OCI-LY7 (cell line): Measurements from ENCODE around the gene SELENOH. TPM values are rescaled to one million over a fixed set of nuclear protein-coding genes. Genes with fewer than 3 reads are reported as not detected.

ENCODE experiments used
- BruUV-seq: library from RNA; stranded (reverse); fragments of 400-500 nt; replicated peaks from 2 replicates; lab custom pipeline; 2021; lab: Mats Ljungman, UMichigan
- CTCF ChIA-PET: fragments of 300-600 bp; sonication (Branson Sonifier 250); formaldehyde crosslinking; loops from one replicate; lab custom pipeline; 2022; ENCODE audit warnings: antibody characterized with exemption; ENCODE audit not compliant: unreplicated experiment; lab: Charles Lee
- POLR2A ChIA-PET: fragments of 300-600 bp; sonication (Branson Sonifier 250); formaldehyde crosslinking; loops from one replicate; lab custom pipeline; 2022; ENCODE audit warnings: antibody characterized with exemption; lab: Charles Lee
- DNase-seq: peaks from one replicate; pipeline ENCODE4 v3.0.0-alpha.2; 2015; ENCODE audit warnings: low spot score
- H2AFZ ChIP-seq: fragments of 200-600 bp; sonication (generic), shearing (Covaris generic); 2 replicates; pipeline ENCODE4 v1.6.1; 2014; ENCODE audit warnings: mild to moderate bottlenecking, antibody characterized with exemption, low read length, moderate library complexity
- H3K27ac ChIP-seq: fragments of 200-600 bp; sonication (generic); 2 replicates; pipeline ENCODE4 v1.5.1; 2014; ENCODE audit warnings: mixed run types, low read depth, mild to moderate bottlenecking, moderate library complexity, low read length, inconsistent platforms; ENCODE audit not compliant: poor library complexity, severe bottlenecking
- H3K36me3 ChIP-seq: fragments of 200-600 bp; sonication (generic); 2 replicates; pipeline ENCODE4 v1.6.1; 2014; ENCODE audit warnings: mild to moderate bottlenecking, antibody characterized with exemption, low read length, moderate library complexity, mixed read lengths; ENCODE audit not compliant: insufficient read depth
- H3K4me1 ChIP-seq: fragments of 200-600 bp; sonication (generic); 2 replicates; pipeline ENCODE4 v1.5.1; 2014; ENCODE audit warnings: mild to moderate bottlenecking, low read length; ENCODE audit not compliant: insufficient read depth, poor library complexity, severe bottlenecking
- H3K4me2 ChIP-seq: fragments of 200-600 bp; sonication (generic); 2 replicates; pipeline ENCODE4 v1.6.1; 2014; ENCODE audit warnings: mild to moderate bottlenecking, low read length
- H3K4me3 ChIP-seq: fragments of 200-600 bp; sonication (generic); 2 replicates; pipeline ENCODE4 v1.5.1; 2014; ENCODE audit warnings: mild to moderate bottlenecking, low read depth, low read length; ENCODE audit not compliant: poor library complexity, severe bottlenecking
- H3K79me2 ChIP-seq: fragments of 200-600 bp; sonication (generic); 2 replicates; pipeline ENCODE4 v1.6.1; 2016; ENCODE audit warnings: low read depth, mild to moderate bottlenecking, low read length, moderate library complexity, mixed read lengths; ENCODE audit not compliant: insufficient read depth
- H3K9me2 ChIP-seq: fragments of 200-600 bp; sonication (generic); 2 replicates; pipeline ENCODE4 v1.6.1; 2016; ENCODE audit warnings: mild to moderate bottlenecking, low read length, mixed read lengths; ENCODE audit not compliant: insufficient read depth
- H3K9me3 ChIP-seq: fragments of 200-600 bp; sonication (generic); 2 replicates; pipeline ENCODE4 v1.6.1; 2014; ENCODE audit warnings: mild to moderate bottlenecking, mixed run types, low read length, mixed read lengths
- H4K20me1 ChIP-seq: fragments of 200-600 bp; sonication (generic); 2 replicates; pipeline ENCODE4 v1.6.1; 2014; ENCODE audit warnings: mild to moderate bottlenecking, antibody characterized with exemption, low read length, moderate library complexity, mixed read lengths; ENCODE audit not compliant: insufficient read depth
- CTCF ChIP-seq: fragments of 200-600 bp; sonication (generic); conservative IDR thresholded peaks from 2 replicates; pipeline ENCODE4 v1.5.1; 2014; ENCODE audit warnings: mild to moderate bottlenecking, antibody characterized with exemption, low read length, moderate library complexity, mixed read lengths
- EZH2phosphoT487 ChIP-seq: fragments of 200-600 bp; sonication (generic); IDR thresholded peaks from 2 replicates; pipeline ENCODE4 v1.6.1; 2018; ENCODE audit warnings: low read depth, borderline replicate concordance, mild to moderate bottlenecking, mixed run types, antibody characterized with exemption, low read length, moderate library complexity, mixed read lengths
- intact Hi-C: fragments of 100-400 bp; cut with micrococcal nuclease; formaldehyde crosslinking; loops from one replicate; pipeline ENCODE4 v1.10.0; 2022; ENCODE audit not compliant: unreplicated experiment
- total RNA-seq, 2 experiments: library from RNA; depleted of rRNA in 1 of 2; stranded (reverse); fragments of >200 nt in 1 of 2; shearing (Covaris generic) in 1 of 2; gene quantifications; 2 replicates each; pipeline ENCODE4 v1.2.3, GENCODE V29; 2014 to 2022

The SELENOH gene
- total RNA-seq, 2 experiments from 2014 or later: 169 to 181 TPM

GRCh38 chr11:57781529-57781943, 40.2 kb downstream of the SELENOH start:
- POLR2A ChIA-PET: interaction anchor here (2.1 kb wide), 1 partner anchor 18 kb away, joined by 11 read pairs; no protein-coding TSS in a partner anchor
- Histone ChIP-seq H3K4me1 (no peaks in the 10 kb centered on the region), H3K9me3 (no peaks in the 10 kb centered on the region), H4K20me1 (no peaks in the 10 kb centered on the region), H3K36me3 (no peaks in the 10 kb centered on the region), H3K79me2 (no peaks in the 10 kb centered on the region), H2AFZ (no peak overlapping the region), H3K9me2 (no peaks in the 10 kb centered on the region), H3K4me2 (no peak overlapping the region), H3K4me3 (no peak overlapping the region), H3K27ac (no peak overlapping the region)
- CTCF ChIA-PET: no interaction called here
- intact Hi-C loops: no loop called here
- no peak for DNase-seq
- BruUV-seq: no TSS peak
- no peak for TF ChIP-seq EZH2phosphoT487
- TF ChIP-seq CTCF: no peak

GRCh38 chr11:57785072-57785471, 43.8 kb downstream of the SELENOH start:
- no peak for TF ChIP-seq CTCF
- TF ChIP-seq EZH2phosphoT487: no peak
- CTCF ChIA-PET: interaction anchor here (0.8 kb wide), 1 partner anchor 16 kb away, joined by 4 read pairs; no protein-coding TSS in a partner anchor
- no peaks in the 10 kb centered on the region for H3K9me3 ChIP-seq
- H3K4me2 ChIP-seq: no peak overlapping the region
- H3K9me2 ChIP-seq: no peaks in the 10 kb centered on the region
- no peak overlapping the region for H3K4me3 ChIP-seq
- intact Hi-C loops: no loop called here
- H3K79me2 ChIP-seq: no peaks in the 10 kb centered on the region
- H3K4me1 ChIP-seq: no peaks in the 10 kb centered on the region
- BruUV-seq: no TSS peak
- no peak overlapping the region for H3K27ac ChIP-seq
- POLR2A ChIA-PET: interaction anchor here (1.1 to 1.6 kb wide), 3 partner anchors 15 to 292 kb away, joined by 3 to 8 read pairs (median 3); no protein-coding TSS in a partner anchor
- no peak for DNase-seq
- H3K36me3 ChIP-seq: no peaks in the 10 kb centered on the region
- H4K20me1 ChIP-seq: no peaks in the 10 kb centered on the region
- no peak overlapping the region for H2AFZ ChIP-seq

- Histone ChIP-seq H3K4me3 (no peak overlapping the region), H3K4me1 (no peaks in the 10 kb centered on the region), H3K9me3 (no peaks in the 10 kb centered on the region), H3K79me2 (no peaks in the 10 kb centered on the region), H3K36me3 (no peaks in the 10 kb centered on the region), H3K27ac (no peak overlapping the region), H4K20me1 (no peaks in the 10 kb centered on the region), H3K9me2 (no peaks in the 10 kb centered on the region), H2AFZ (no peak overlapping the region), H3K4me2 (no peak overlapping the region)
- POLR2A ChIA-PET: no interaction called here
- BruUV-seq: no TSS peak
- CTCF ChIA-PET: no interaction called here
- intact Hi-C loops: no loop called here
- no peak for TF ChIP-seq CTCF
- TF ChIP-seq EZH2phosphoT487: no peak
- no peak for DNase-seq
Observed at GRCh38 chr11:57786436-57786835, 45.1 kb downstream of the SELENOH start.
